H9 (cell line): ENCODE data around the gene WDR72. TPM values are rescaled to one million over a fixed set of nuclear protein-coding genes. Genes with fewer than 3 reads are reported as not detected.

Experiments used
- DNase-seq: peaks from one replicate; pipeline ENCODE4 v3.0.0-alpha.2; 2017
- H2AFZ ChIP-seq: one replicate; pipeline ENCODE4 v1.6.1; 2013; ENCODE audit warnings: mild to moderate bottlenecking, low read length, control low read depth, moderate library complexity
- H2AK5ac ChIP-seq: 2 replicates; pipeline ENCODE4 v1.6.1; 2013; ENCODE audit warnings: low read length, control low read depth, mixed read lengths; ENCODE audit not compliant: insufficient read length
- H2BK120ac ChIP-seq: one replicate; pipeline ENCODE4 v1.6.1; 2013; ENCODE audit warnings: low read depth, mild to moderate bottlenecking, low read length, control low read depth, inconsistent platforms; ENCODE audit not compliant: poor library complexity, severe bottlenecking
- H2BK12ac ChIP-seq: 2 replicates; pipeline ENCODE4 v1.6.1; 2013; ENCODE audit warnings: low read length, control low read depth, mixed read lengths, low read depth; ENCODE audit not compliant: insufficient read length
- H2BK15ac ChIP-seq: 2 replicates; pipeline ENCODE4 v1.6.1; 2013; ENCODE audit warnings: low read depth, low read length, control low read depth
- H2BK20ac ChIP-seq: one replicate; pipeline ENCODE4 v1.6.1; 2013; ENCODE audit warnings: low read depth, mild to moderate bottlenecking, low read length, control low read depth, inconsistent platforms; ENCODE audit not compliant: poor library complexity, severe bottlenecking
- H2BK5ac ChIP-seq: 2 replicates; pipeline ENCODE4 v1.6.1; 2013; ENCODE audit warnings: low read length, control low read depth, mixed read lengths; ENCODE audit not compliant: insufficient read length
- H3K14ac ChIP-seq: 2 replicates; pipeline ENCODE4 v1.6.1; 2013; ENCODE audit warnings: low read length, control low read depth; ENCODE audit not compliant: insufficient read depth
- H3K18ac ChIP-seq: 2 replicates; pipeline ENCODE4 v1.6.1; 2013; ENCODE audit warnings: low read depth, mild to moderate bottlenecking, mixed read lengths, low read length, control low read depth; ENCODE audit not compliant: insufficient read length
- H3K23ac ChIP-seq: 2 replicates; pipeline ENCODE4 v1.6.1; 2013; ENCODE audit warnings: low read length, control low read depth, mixed read lengths, low read depth; ENCODE audit not compliant: insufficient read length
- H3K23me2 ChIP-seq: 2 replicates; pipeline ENCODE4 v1.6.1; 2013; ENCODE audit warnings: low read depth, mild to moderate bottlenecking, mixed read lengths, low read length, control low read depth; ENCODE audit not compliant: insufficient read length, poor library complexity, severe bottlenecking
- H3K27ac ChIP-seq: 2 replicates; pipeline ENCODE4 v1.5.1; 2013; ENCODE audit warnings: low read length, control low read depth, mixed read lengths, low read depth; ENCODE audit not compliant: insufficient read length
- H3K27me3 ChIP-seq: 2 replicates; pipeline ENCODE4 v1.6.1; 2013; ENCODE audit warnings: low read length, control low read depth, inconsistent platforms; ENCODE audit not compliant: insufficient read depth
- H3K4ac ChIP-seq: 2 replicates; pipeline ENCODE4 v1.6.1; 2013; ENCODE audit warnings: low read depth, mild to moderate bottlenecking, control low read depth, inconsistent platforms, low read length, moderate library complexity
- H3K4me1 ChIP-seq: 2 replicates; pipeline ENCODE4 v1.6.1; 2013; ENCODE audit warnings: low read length, control low read depth, inconsistent platforms; ENCODE audit not compliant: insufficient read depth
- H3K4me2 ChIP-seq: 2 replicates; pipeline ENCODE4 v1.6.1; 2013; ENCODE audit warnings: low read length, control low read depth, mixed read lengths; ENCODE audit not compliant: insufficient read length, insufficient read depth
- H3K56ac ChIP-seq: 2 replicates; pipeline ENCODE4 v1.6.1; 2013; ENCODE audit warnings: low read depth, mild to moderate bottlenecking, mixed read lengths, low read length, control low read depth; ENCODE audit not compliant: insufficient read length
- H3K79me1 ChIP-seq: 2 replicates; pipeline ENCODE4 v1.6.1; 2013; ENCODE audit warnings: low read depth, mild to moderate bottlenecking, moderate library complexity, low read length, control low read depth, inconsistent platforms; ENCODE audit not compliant: insufficient read depth, poor library complexity, severe bottlenecking
- H3K79me2 ChIP-seq: 2 replicates; pipeline ENCODE4 v1.6.1; 2013; ENCODE audit warnings: low read length, control low read depth, inconsistent platforms; ENCODE audit not compliant: insufficient read depth
- H3K9ac ChIP-seq: 2 replicates; pipeline ENCODE4 v1.6.1; 2013; ENCODE audit warnings: low read length, control low read depth, mixed read lengths; ENCODE audit not compliant: insufficient read length; ENCODE audit errors: extremely low read depth
- H3K9me3 ChIP-seq: one replicate; pipeline ENCODE4 v1.6.1; 2013; ENCODE audit warnings: low read depth, low read length, inconsistent platforms; ENCODE audit not compliant: control insufficient read depth
- H3T11ph ChIP-seq: one replicate; pipeline ENCODE4 v1.6.1; 2013; ENCODE audit warnings: mild to moderate bottlenecking, low read length, control low read depth, inconsistent platforms
- H4K20me1 ChIP-seq: one replicate; pipeline ENCODE4 v1.6.1; 2013; ENCODE audit not compliant: control insufficient read depth, insufficient read length, insufficient read depth
- H4K5ac ChIP-seq: 2 replicates; pipeline ENCODE4 v1.6.1; 2013; ENCODE audit warnings: low read depth, mild to moderate bottlenecking, mixed read lengths, low read length, control low read depth; ENCODE audit not compliant: insufficient read length
- H4K8ac ChIP-seq: replicated peaks from 2 replicates; pipeline ENCODE4 v1.6.1; 2013; ENCODE audit warnings: low read length, control low read depth, mixed read lengths, low read depth; ENCODE audit not compliant: insufficient read length
- H4K91ac ChIP-seq: 2 replicates; pipeline ENCODE4 v1.6.1; 2013; ENCODE audit warnings: low read depth, mild to moderate bottlenecking, moderate library complexity, mixed read lengths, low read length, control low read depth; ENCODE audit not compliant: insufficient read length
- H3K27ac Mint-ChIP-seq, 3 experiments: 2 replicates in 2 of 3; 3 replicates in 1 of 3; pipeline ENCODE4 v1.8.0; 2020 to 2021; ENCODE audit warnings: mixed read lengths in 3 of 3, mild to moderate bottlenecking in 1 of 3, moderate library complexity in 1 of 3
- H3K27me3 Mint-ChIP-seq: 2 replicates; pipeline ENCODE4 v1.8.0; 2021; ENCODE audit warnings: low read depth, mild to moderate bottlenecking, moderate library complexity, mixed read lengths
- H3K36me3 Mint-ChIP-seq, 3 experiments: 2 replicates in 2 of 3; 3 replicates in 1 of 3; pipeline ENCODE4 v1.8.0; 2020 to 2021; ENCODE audit warnings: low read depth in 3 of 3, mixed read lengths in 3 of 3; ENCODE audit not compliant: insufficient read depth in 1 of 3
- H3K4me1 Mint-ChIP-seq, 2 experiments: 2 replicates each; pipeline ENCODE4 v1.8.0; 2020; ENCODE audit warnings: mixed read lengths in 2 of 2
- H3K4me3 Mint-ChIP-seq, 2 experiments: 2 replicates in 1 of 2; 3 replicates in 1 of 2; pipeline ENCODE4 v1.8.0; 2020 to 2021; ENCODE audit warnings: mild to moderate bottlenecking in 2 of 2, mixed read lengths in 2 of 2, moderate library complexity in 1 of 2
- H3K9me3 Mint-ChIP-seq, 2 experiments: 2 replicates in 1 of 2; 3 replicates in 1 of 2; pipeline ENCODE4 v1.8.0; 2020; ENCODE audit warnings: mild to moderate bottlenecking in 2 of 2, mixed read lengths in 2 of 2, moderate library complexity in 1 of 2
- WGBS: extraction: QIAGEN DNeasy Blood & Tissue Kit; methylation state at CpG from one replicate; pipeline ENCODE4 v1.1.7; 2013; ENCODE audit warnings: missing lambda C conversion rate, low lambda C conversion rate, mixed read lengths; ENCODE audit not compliant: insufficient read length; ENCODE audit errors: extremely low coverage; 5-methylcytosine and 5-hydroxymethylcytosine counted together
- total RNA-seq: library from RNA; stranded (reverse); gene quantifications from 2 replicates; pipeline ENCODE4 v1.2.1, GENCODE V29; 2021
- TF ChIP-seq, protein P1 (sequence below): fragments of 200-600 bp; sonication (generic); conservative IDR thresholded peaks from 3 replicates; pipeline ENCODE4 v1.8.0; 2021; ENCODE audit warnings: antibody characterized with exemption, mild to moderate bottlenecking

WDR72 gene
- total RNA-seq, 1 experiment from 2014 or later, result 2.9 TPM

GRCh38 chr15:53618461-53618860 is 141.0 kb downstream of the WDR72 start:
- no peak overlapping the region for H2BK20ac ChIP-seq
- H3K27me3 ChIP-seq, result no peaks in the 10 kb centered on the region
- no CpG with 5 or more reads among the region's 2 CpGs for WGBS
- H3K27ac ChIP-seq, result no peak overlapping the region
- no peak overlapping the region for H2BK15ac ChIP-seq
- no peak overlapping the region for H4K5ac ChIP-seq
- H3K4me1 ChIP-seq, result no peaks in the 10 kb centered on the region; the same call in 1 of the 2 replicates
- H2AK5ac ChIP-seq, result no peak overlapping the region
- no peak overlapping the region for H3T11ph ChIP-seq
- peak overlapping the region in 1 of 3 experiments; percentile 91; a peak in 2 of 7 replicates for H3K27ac Mint-ChIP-seq
- H4K8ac ChIP-seq, result no peak overlapping the region
- no peak overlapping the region for H3K23ac ChIP-seq
- H3K4me3 Mint-ChIP-seq, result no peak overlapping the region
- no peak overlapping the region for H3K14ac ChIP-seq
- no peak for DNase-seq
- no peak overlapping the region for H3K9ac ChIP-seq
- no peaks in the 10 kb centered on the region for H3K27me3 Mint-ChIP-seq
- H2BK5ac ChIP-seq, result no peak overlapping the region
- H3K36me3 Mint-ChIP-seq, result no peaks in the 10 kb centered on the region
- no peaks in the 10 kb centered on the region for H3K9me3 ChIP-seq
- no peak overlapping the region for H3K4ac ChIP-seq
- H3K9me3 Mint-ChIP-seq, result peaks cover 0 to 2% of the 10 kb centered on the region in 2 experiments; a peak in 1 of 5 replicates
- peaks cover 14 to 20% of the 10 kb centered on the region in 2 experiments for H3K4me1 Mint-ChIP-seq
- H4K20me1 ChIP-seq, result no peaks in the 10 kb centered on the region
- no peak overlapping the region for H3K4me2 ChIP-seq
- H3K79me1 ChIP-seq, result no peaks in the 10 kb centered on the region
- H3K79me2 ChIP-seq, result no peaks in the 10 kb centered on the region
- TF ChIP-seq, protein P1, sequence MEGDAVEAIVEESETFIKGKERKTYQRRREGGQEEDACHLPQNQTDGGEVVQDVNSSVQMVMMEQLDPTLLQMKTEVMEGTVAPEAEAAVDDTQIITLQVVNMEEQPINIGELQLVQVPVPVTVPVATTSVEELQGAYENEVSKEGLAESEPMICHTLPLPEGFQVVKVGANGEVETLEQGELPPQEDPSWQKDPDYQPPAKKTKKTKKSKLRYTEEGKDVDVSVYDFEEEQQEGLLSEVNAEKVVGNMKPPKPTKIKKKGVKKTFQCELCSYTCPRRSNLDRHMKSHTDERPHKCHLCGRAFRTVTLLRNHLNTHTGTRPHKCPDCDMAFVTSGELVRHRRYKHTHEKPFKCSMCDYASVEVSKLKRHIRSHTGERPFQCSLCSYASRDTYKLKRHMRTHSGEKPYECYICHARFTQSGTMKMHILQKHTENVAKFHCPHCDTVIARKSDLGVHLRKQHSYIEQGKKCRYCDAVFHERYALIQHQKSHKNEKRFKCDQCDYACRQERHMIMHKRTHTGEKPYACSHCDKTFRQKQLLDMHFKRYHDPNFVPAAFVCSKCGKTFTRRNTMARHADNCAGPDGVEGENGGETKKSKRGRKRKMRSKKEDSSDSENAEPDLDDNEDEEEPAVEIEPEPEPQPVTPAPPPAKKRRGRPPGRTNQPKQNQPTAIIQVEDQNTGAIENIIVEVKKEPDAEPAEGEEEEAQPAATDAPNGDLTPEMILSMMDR, result no peak
- H2AFZ ChIP-seq, result no peak overlapping the region
- H3K56ac ChIP-seq, result no peak overlapping the region
- H3K23me2 ChIP-seq, result no peaks in the 10 kb centered on the region
- H3K18ac ChIP-seq, result no peak overlapping the region
- no peak overlapping the region for H2BK120ac ChIP-seq
- H2BK12ac ChIP-seq, result no peak overlapping the region
- H4K91ac ChIP-seq, result no peak overlapping the region
